ENCODE results near the gene ARHGAP28.

The ARHGAP28 gene

DNA sequence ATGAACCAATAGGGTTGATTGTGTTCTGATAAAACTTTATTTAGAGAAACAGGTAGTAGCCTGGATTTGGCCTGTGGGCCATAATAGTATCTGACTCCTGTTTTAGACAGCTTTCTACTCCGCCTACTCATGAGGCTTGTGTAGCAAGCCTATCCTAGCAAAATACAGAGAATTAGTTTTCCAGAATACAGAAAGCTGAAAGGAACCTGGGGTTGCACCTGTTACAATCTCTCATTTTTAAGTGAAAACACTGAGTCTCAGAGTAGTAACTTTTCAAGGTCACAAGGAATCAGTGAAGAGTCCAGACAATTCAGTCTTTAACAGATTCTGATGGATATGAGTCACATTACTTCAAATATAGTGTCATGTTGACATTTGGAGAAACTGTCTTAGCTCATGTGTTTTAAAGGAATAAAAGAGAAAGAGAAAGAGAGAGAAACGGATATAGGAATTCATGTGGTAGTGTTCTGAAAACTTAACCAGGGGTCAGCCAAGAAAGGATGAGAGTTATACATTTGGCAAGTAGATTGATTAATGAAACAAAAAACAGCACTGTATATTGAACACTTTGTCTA is 17.0 kb downstream of the ARHGAP28 start:
- Histone ChIP-seq H3K9me3 (peaks cover 5% of the 10 kb centered on the region; the same call in 1 of the 2 replicates), H3K36me3 (no peaks in the 10 kb centered on the region)

DNA sequence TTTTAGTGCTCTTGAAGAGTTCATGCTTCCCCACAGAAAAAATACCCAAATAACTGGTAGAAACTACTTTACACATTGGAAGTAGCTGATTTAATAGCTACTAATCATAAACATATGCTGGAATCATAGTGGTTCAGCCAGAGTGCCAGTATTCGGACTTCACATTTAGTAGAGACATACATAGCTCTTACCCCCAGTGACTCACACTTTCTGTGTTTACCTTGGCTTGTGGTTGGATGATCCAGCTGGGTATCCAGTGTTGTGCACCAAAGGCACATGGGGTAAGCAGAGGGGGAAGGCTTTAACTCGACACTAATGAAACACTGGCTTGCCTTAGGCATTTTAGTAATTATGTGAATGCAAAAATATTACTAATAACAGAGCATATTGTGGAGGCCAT is 18.1 kb downstream of the ARHGAP28 start:
- no peaks in the 10 kb centered on the region for H3K27me3 ChIP-seq
- no peak overlapping the region for H3K27ac ChIP-seq
- TF ChIP-seq Cebpa-rat (IDR thresholded peaks at IDR 0.05): no peak
- peaks cover 6% of the 10 kb centered on the region for H3K4me1 ChIP-seq
- no peak overlapping the region for H3K4me3 ChIP-seq
- H4K20me1 ChIP-seq: no peaks in the 10 kb centered on the region
- H3K9me3 ChIP-seq: peaks cover 5% of the 10 kb centered on the region; the same call in 1 of the 2 replicates
- no peak overlapping the region for H3K4me2 ChIP-seq
- no peaks in the 10 kb centered on the region for H3K36me3 ChIP-seq
- no peak overlapping the region for H3K9ac ChIP-seq

More for the DNA sequence above, 17.0 kb downstream of the ARHGAP28 start:
- Histone ChIP-seq H3K27me3 (no peaks in the 10 kb centered on the region), H3K4me1 (peaks cover 5% of the 10 kb centered on the region), H3K4me3 (no peak overlapping the region), H3K27ac (no peak overlapping the region), H3K9ac (no peak overlapping the region), H4K20me1 (no peaks in the 10 kb centered on the region), H3K4me2 (no peak overlapping the region)
- no peak for TF ChIP-seq Cebpa-rat (IDR thresholded peaks at IDR 0.05)

DNA sequence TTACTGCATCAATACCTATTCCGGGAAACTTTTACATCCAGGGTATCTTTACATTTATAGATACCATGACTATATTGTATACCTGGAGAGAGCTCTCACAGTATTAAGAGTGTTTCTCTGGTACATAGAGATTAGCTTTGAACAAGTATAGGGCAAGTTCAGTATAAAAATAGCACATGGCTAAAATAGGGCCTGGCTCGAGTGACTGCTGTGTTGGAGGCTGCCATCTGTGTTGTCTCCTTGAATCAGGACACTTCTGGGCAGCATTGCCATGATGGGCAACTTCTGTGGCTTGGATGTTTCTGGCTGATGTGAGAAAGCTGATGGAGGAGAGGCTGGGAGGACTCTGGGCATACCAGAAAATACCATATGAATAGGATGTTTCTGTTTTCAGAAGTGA is 18.7 kb downstream of the ARHGAP28 start:
- no peak overlapping the region for H3K4me2 ChIP-seq
- H4K20me1 ChIP-seq: no peaks in the 10 kb centered on the region
- H3K27ac ChIP-seq: no peak overlapping the region
- peaks cover 6% of the 10 kb centered on the region for H3K4me1 ChIP-seq
- H3K36me3 ChIP-seq: no peaks in the 10 kb centered on the region
- H3K9me3 ChIP-seq: peaks cover 5% of the 10 kb centered on the region; the same call in 1 of the 2 replicates
- TF ChIP-seq Cebpa-rat (IDR thresholded peaks at IDR 0.05): no peak
- no peak overlapping the region for H3K4me3 ChIP-seq
- H3K27me3 ChIP-seq: no peaks in the 10 kb centered on the region
- no peak overlapping the region for H3K9ac ChIP-seq

DNA sequence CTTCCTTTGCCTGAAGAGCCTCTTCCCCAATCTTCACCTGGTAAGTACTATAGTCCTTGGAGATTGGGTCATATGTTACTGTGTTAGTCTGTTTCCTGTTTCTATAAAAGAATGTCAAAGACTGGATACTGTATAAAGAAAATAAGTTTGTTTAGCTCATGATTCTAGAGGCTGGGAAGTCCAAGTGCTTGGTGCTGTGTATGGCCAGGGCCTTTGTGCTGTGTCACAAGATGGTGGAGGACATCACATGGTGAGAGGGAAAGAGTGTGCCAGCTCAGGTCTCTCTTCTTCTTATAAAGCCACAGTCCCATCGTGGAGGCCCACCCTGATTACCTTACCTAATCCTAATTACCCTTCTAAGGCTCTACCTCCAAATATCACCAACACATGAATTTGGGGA is 20.9 kb downstream of the ARHGAP28 start:
- Histone ChIP-seq H3K27ac (no peak overlapping the region), H4K20me1 (no peaks in the 10 kb centered on the region), H3K4me3 (no peak overlapping the region), H3K36me3 (no peaks in the 10 kb centered on the region), H3K9ac (no peak overlapping the region), H3K27me3 (no peaks in the 10 kb centered on the region), H3K9me3 (peaks cover 5% of the 10 kb centered on the region; the same call in 1 of the 2 replicates), H3K4me1 (peaks cover 6% of the 10 kb centered on the region), H3K4me2 (no peak overlapping the region)
- no peak for TF ChIP-seq Cebpa-rat (IDR thresholded peaks at IDR 0.05)

DNA sequence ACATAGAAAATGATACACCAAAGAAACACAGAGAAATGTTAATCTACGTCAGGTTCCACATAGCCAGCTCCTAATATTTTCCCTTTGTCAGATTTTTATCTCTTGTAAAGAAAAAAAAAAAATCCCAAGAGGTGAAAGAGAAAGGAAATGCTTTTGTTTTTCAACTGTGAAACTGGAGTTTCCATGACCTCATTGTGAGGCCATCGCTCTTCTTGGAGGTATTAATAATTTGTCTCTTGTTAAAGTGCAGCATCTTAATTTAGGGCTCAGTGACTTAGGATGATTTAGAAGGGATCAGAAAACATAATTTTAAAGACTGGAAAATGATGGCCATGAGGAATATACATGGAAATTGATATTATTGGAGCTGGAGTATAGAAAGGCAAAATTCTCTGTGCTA is 21.7 kb downstream of the ARHGAP28 start:
- Histone ChIP-seq H3K9me3 (peaks cover 5% of the 10 kb centered on the region; the same call in 1 of the 2 replicates), H3K27ac (no peak overlapping the region), H4K20me1 (no peaks in the 10 kb centered on the region), H3K36me3 (no peaks in the 10 kb centered on the region), H3K27me3 (no peaks in the 10 kb centered on the region), H3K4me3 (no peak overlapping the region), H3K4me2 (no peak overlapping the region), H3K9ac (no peak overlapping the region), H3K4me1 (peaks cover 6% of the 10 kb centered on the region)
- TF ChIP-seq Cebpa-rat (IDR thresholded peaks at IDR 0.05): no peak

DNA sequence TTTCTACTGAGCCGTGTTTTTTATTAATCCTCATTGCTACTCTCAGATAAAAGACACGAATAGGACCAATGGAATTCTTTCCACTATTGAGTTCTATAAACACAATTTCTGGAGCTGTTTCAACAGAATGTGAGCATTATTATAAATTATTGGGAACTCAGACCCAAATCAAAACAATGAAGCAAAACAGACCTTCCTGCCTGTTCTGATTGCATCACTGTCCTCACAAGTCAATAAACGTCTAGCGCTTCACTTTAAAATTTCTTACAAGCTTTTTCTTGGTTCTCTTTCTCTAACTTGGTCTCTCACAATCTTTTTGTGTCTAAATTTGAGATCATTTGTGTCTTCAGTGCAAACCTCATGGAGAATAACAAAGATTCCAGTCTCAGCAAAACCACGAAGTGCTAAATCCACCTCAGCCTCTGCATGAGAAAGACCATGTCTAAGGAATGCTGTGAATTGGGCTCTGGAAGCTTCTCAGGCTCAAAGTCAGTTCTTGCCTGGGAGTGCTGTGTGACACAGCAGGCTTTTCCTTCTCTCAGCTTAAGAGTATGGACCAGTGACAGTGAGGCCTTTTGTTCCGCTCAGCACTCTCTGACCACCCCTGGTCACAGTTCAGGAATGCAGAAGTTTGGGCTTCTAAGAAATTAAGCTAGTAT is 22.8 kb downstream of the ARHGAP28 start:
- Histone ChIP-seq H3K27me3 (no peaks in the 10 kb centered on the region), H3K27ac (no peak overlapping the region), H4K20me1 (no peaks in the 10 kb centered on the region), H3K4me1 (peaks cover 6% of the 10 kb centered on the region), H3K36me3 (no peaks in the 10 kb centered on the region), H3K4me2 (no peak overlapping the region), H3K9ac (no peak overlapping the region), H3K4me3 (no peak overlapping the region), H3K9me3 (peaks cover 5% of the 10 kb centered on the region; the same call in 1 of the 2 replicates)
- no peak for TF ChIP-seq Cebpa-rat (IDR thresholded peaks at IDR 0.05)

DNA sequence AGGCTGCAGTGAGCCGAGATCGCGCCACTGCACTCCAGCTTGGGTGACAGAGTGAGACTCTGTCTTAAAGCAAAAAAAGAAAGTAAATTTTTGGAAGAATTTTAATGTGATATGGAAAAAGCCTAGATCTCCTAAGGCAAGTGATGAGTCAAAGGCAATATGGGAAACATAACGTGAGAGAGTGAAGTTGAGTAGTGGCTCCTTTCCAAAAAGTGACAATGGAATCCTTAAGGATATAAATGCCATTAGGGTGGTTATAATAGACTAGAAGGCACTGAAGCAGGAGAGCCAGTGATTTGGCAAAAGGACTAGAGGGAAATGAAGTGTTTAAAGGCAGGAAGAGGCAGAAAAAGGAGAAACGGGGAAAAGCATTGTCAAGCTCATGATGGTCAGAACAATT is 25.6 kb downstream of the ARHGAP28 start:
- Histone ChIP-seq H3K27me3 (no peaks in the 10 kb centered on the region), H4K20me1 (no peaks in the 10 kb centered on the region), H3K9ac (no peak overlapping the region), H3K9me3 (peaks cover 5% of the 10 kb centered on the region; the same call in 1 of the 2 replicates), H3K36me3 (no peaks in the 10 kb centered on the region), H3K4me3 (no peak overlapping the region), H3K4me1 (peaks cover 6% of the 10 kb centered on the region), H3K27ac (no peak overlapping the region), H3K4me2 (no peak overlapping the region)
- no peak for TF ChIP-seq Cebpa-rat (IDR thresholded peaks at IDR 0.05)

DNA sequence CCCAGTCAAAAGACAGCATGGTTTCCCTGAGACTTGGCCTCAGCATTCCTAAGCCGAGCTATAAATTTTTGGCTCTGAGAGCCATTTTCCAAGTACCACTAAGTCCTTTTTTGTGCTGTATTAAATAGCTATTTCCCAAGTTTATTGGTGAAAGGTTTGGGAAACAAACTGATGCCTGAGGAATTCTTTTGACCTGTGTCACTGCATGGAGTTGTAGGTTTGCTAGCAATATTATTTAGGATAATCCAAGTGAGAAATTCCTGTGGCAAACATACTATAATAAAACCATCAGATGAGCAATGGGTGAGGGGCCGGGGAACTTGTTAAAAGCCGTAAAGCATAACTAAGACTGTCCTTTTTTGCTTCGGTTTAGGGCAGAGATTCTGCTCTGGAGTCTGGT is 28.4 kb downstream of the ARHGAP28 start:
- Histone ChIP-seq H3K4me1 (no peaks in the 10 kb centered on the region), H3K27ac (no peak overlapping the region), H4K20me1 (no peaks in the 10 kb centered on the region), H3K9ac (no peak overlapping the region), H3K9me3 (no peaks in the 10 kb centered on the region), H3K36me3 (no peaks in the 10 kb centered on the region), H3K27me3 (no peaks in the 10 kb centered on the region), H3K4me3 (no peak overlapping the region), H3K4me2 (no peak overlapping the region)
- no peak for TF ChIP-seq Cebpa-rat (IDR thresholded peaks at IDR 0.05)

DNA sequence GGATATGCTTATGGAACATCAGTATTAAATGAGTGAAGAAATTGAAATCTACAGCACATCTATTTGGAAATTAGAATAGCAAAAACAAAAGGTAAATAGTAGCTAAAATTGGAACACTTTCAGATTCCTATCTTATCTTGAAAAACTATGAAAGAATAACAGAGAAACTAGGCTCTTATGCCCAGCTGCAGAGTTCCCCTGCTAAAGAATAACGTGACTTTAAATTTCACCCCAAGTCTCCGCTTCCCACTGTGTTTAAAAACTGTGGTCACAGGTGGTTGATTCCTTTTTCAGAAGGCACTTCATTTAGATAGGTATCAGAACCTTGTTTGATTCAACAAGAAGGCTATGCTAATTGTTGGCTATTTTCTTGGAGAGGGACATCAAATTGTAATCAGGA is 30.1 kb downstream of the ARHGAP28 start:
- TF ChIP-seq Cebpa-rat (IDR thresholded peaks at IDR 0.05): no peak
- Histone ChIP-seq H4K20me1 (no peaks in the 10 kb centered on the region), H3K4me2 (no peak overlapping the region), H3K4me3 (no peak overlapping the region), H3K4me1 (no peaks in the 10 kb centered on the region), H3K27ac (no peak overlapping the region), H3K36me3 (no peaks in the 10 kb centered on the region), H3K27me3 (no peaks in the 10 kb centered on the region), H3K9ac (no peak overlapping the region), H3K9me3 (no peaks in the 10 kb centered on the region)

DNA sequence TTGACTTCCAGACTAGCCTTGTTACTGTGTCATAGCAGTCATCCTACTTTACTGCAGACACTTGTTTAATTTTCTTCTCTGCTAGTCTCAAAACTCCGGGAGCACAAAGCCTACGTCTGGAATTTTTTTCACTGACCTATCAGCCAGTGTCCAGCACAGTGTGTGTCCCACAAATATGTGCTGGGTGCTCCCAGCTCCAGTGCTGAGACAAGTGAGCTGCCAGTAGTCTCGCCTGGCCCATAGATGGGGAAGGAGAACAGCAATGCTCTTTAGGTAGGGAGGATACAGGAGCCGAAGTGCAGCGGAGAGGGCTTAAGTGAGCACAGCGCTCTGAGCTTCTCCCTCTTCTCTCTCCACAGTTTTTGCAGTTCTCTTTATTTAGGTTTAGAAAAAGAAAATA is 34.0 kb downstream of the ARHGAP28 start:
- TF ChIP-seq Cebpa-rat (IDR thresholded peaks at IDR 0.05): no peak
- Histone ChIP-seq H3K4me2 (no peak overlapping the region), H3K36me3 (no peaks in the 10 kb centered on the region), H3K9me3 (no peaks in the 10 kb centered on the region), H3K4me1 (no peaks in the 10 kb centered on the region), H3K9ac (no peak overlapping the region), H3K27me3 (no peaks in the 10 kb centered on the region), H4K20me1 (no peaks in the 10 kb centered on the region), H3K4me3 (no peak overlapping the region), H3K27ac (no peak overlapping the region)

Data from BLaER1 (cell line).